GM18498 (cell line): Measurements from ENCODE around the gene C18orf32.
"Not testable (repeated sequence)": the region's sequence is repeated elsewhere in the genome, so short reads cannot be mapped to it uniquely, and the experiment has no call there.

Experiments
- ATAC-seq: cut with Tn5 transposase; IDR thresholded peaks from one replicate; pipeline ENCODE4 v1.9.1; 2021; ENCODE audit warnings: mild to moderate bottlenecking, moderate library complexity; ENCODE audit not compliant: unreplicated experiment

The C18orf32 gene

GRCh38 chr18:49503931-49504330 is 16.9 kb upstream of the C18orf32 start:
- ATAC-seq, result no peak

GRCh38 chr18:49500201-49500921 is 13.3 kb upstream of the C18orf32 start:
- ATAC-seq, result no peak

- no peak for ATAC-seq
These were observed 12.1 kb upstream of the C18orf32 start for GRCh38 chr18:49499046-49499637.

- no peak for ATAC-seq
These were observed 8.4 kb upstream of the C18orf32 start for GRCh38 chr18:49495480-49495879.

- ATAC-seq, result no peak
These were observed 8.0 kb upstream of the C18orf32 start for GRCh38 chr18:49495076-49495475.

GRCh38 chr18:49494660-49495059 is 7.6 kb upstream of the C18orf32 start:
- ATAC-seq, result no peak

- ATAC-seq, result no peak
These were observed 5.6 kb upstream of the C18orf32 start for GRCh38 chr18:49492694-49493033.

- peak; percentile 74 for ATAC-seq
These were observed 5.0 kb upstream of the C18orf32 start, which contains the start of gene RPL17 for GRCh38 chr18:49491857-49492693. Gene RPL17, minus strand, starts transcription at chr18:49492465.

- no peak for ATAC-seq
These were observed 4.5 kb upstream of the C18orf32 start for GRCh38 chr18:49491534-49491856.

- ATAC-seq, result no peak
These were observed 3.3 kb upstream of the C18orf32 start for GRCh38 chr18:49490246-49490762.

GRCh38 chr18:49487711-49488310 is 777 bp upstream of the C18orf32 start:
- no peak for ATAC-seq

- no peak for ATAC-seq
These were observed 455 bp downstream of the C18orf32 start for GRCh38 chr18:49486606-49486952.

GRCh38 chr18:49486134-49486533 is 900 bp downstream of the C18orf32 start:
- ATAC-seq, result no peak

GRCh38 chr18:49483198-49483597 is 3.8 kb downstream of the C18orf32 start:
- no peak for ATAC-seq

GRCh38 chr18:49481907-49482306 is 5.1 kb downstream of the C18orf32 start:
- ATAC-seq, result no peak

GRCh38 chr18:49481317-49481716 is 5.7 kb downstream of the C18orf32 start:
- ATAC-seq, result no peak

- ATAC-seq, result no peak
These were observed 7.5 kb downstream of the C18orf32 start for GRCh38 chr18:49479381-49480137.

- ATAC-seq, result no peak
These were observed 10.2 kb downstream of the C18orf32 start for GRCh38 chr18:49476664-49477411.

GRCh38 chr18:49474935-49475334 is 12.1 kb downstream of the C18orf32 start:
- not testable (repeated sequence) for ATAC-seq

GRCh38 chr18:49473721-49474120 is 13.3 kb downstream of the C18orf32 start:
- ATAC-seq, result no peak
